ENCODE data around the gene USP15.

DNA sequence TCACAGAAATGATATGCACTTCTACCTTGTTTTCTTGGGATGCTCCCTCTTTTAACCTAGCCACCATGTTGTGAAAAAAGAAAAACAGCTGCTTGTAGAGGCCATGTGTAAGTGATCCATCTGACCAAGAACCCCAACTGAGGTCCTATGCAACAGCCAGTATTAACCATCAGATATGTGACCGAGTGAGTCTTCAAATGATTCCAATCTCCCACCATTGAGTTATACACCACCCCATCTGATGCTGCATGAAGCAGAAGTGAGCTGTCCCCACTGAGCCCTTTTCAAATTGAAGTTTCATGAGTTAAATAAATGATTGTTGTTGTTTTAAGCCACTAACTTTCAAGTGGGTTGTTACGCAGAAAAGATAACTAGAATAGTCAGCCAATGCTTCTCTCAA, 20.6 kb upstream of the USP15 start:
- no peak for TF ChIP-seq CTCF (optimal IDR thresholded peaks at IDR 0.05 in 1 of 3, IDR thresholded peaks at IDR 0.05 in 1 of 3, conservative IDR thresholded peaks at IDR 0.05 in 1 of 3; ENCODE audit: extremely low read depth in 1 of 3, insufficient read depth in 2 of 3, low read length in 3 of 3)
- no peak for TF ChIP-seq EZH2 (IDR thresholded peaks at IDR 0.05; ENCODE audit: low read length)
